GM19463 (cell line): Measurements from ENCODE around the gene MITF.
"Not testable (repeated sequence)": the region's sequence is repeated elsewhere in the genome, so short reads cannot be mapped to it uniquely, and the experiment has no call there.

ENCODE experiments used
- ATAC-seq: cut with Tn5 transposase; IDR thresholded peaks from one replicate; pipeline ENCODE4 v1.9.1; 2021; ENCODE audit warnings: mild to moderate bottlenecking, moderate library complexity; ENCODE audit not compliant: unreplicated experiment

Gene MITF

DNA sequence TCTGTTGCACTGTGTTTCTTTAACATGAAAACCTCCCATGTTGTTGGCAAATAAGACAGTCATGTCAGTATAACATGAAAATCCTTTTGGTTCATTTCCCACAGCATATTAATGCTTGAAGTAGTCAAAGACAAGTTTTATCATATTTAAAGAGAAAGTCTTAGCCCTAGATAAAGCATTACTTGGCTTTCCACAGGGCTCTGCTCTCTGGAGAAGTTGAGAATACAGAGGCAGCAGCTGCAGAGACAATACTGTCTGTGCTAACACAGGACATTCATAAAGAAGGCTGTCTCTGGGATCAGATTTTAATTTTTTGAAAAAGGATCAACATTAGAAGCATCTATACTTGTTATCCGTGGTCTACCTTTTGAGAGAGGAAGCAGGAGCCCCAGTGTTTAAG lies 156.8 kb downstream of the MITF start:
- no peak for ATAC-seq

DNA sequence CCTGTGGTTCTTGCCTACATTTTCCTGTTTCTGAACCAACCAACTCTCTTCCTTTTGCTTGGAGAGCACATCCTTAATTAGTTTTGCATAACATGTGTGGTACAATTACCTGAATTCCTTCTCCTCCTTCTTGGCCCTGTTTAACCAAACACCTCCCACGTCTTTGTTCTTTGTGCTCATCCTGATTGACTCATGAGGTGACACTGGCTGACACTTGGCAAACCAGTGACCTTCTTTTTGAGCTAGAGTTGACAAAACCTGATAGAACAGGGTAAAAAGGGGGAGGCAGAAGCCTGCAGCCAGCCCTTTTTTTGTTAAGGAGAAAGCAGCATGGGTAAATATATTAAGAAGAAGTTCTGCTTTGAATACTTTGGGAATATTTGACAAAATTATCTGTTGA lies 161.1 kb downstream of the MITF start:
- no peak for ATAC-seq

DNA sequence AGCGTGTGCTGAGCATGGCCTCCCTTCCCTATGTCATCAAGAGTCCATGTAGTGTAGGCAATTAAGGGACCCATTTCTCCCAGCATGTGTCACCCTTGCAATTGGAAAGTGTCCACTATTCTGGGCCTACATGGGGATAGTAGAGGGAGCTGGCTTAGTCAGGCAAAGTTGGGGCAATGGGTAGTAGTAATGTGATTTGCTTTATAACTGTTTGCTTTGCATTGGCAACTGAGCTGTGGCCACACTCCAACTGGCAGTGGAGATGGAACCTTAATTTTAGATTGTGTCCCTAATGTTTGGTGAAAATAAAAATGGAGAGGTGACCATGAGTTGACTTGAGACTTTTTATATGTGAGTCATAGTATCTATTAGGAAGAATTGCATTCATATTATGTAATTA lies 162.5 kb downstream of the MITF start:
- ATAC-seq = no peak

DNA sequence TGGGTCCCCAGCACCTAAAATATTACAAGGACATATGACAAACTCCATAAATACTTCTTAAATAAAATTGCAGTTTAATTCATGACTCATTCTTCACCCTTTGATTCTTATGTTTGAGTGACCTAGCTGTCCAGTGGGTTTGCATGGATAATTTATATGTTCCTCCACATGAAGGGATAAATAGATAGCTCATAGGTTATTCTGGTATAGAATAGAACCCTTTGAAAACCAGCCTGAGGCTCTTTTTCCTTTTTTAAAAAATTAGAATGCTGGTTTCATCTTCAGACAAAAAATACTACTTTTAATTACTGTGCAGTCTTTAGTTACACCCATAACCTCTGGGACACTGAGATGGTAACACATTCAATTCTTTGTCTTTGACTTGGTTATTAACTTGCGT lies 163.1 kb downstream of the MITF start:
- no peak for ATAC-seq

DNA sequence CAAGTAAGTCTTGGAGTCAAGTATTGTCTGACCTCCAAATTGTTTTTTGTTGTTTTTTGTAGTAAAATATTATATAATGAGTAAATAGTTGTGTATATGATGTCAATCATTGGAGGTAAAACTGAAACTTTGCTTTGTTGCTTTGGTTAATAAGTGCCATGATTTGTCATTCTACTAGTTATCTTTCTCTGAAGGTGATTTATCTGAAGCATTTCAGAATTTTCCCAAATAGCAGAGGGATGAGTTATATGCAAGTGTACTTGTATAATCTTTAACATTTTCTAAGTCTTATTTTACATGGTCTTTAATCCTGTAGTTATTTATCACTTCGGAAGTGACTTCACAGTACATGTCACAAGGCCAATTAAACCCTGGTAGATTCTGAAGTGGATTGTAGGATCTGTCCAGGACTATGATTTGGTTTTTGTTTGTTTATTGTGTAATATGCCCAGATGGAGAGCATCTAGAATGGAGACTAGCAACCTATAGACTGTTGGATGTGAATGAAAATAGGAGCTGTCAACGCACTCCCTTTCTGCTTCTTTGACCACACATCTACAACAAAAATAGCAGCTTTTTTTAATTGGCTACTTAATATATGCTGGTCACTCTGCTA lies 167.2 kb downstream of the MITF start:
- ATAC-seq = no peak

DNA sequence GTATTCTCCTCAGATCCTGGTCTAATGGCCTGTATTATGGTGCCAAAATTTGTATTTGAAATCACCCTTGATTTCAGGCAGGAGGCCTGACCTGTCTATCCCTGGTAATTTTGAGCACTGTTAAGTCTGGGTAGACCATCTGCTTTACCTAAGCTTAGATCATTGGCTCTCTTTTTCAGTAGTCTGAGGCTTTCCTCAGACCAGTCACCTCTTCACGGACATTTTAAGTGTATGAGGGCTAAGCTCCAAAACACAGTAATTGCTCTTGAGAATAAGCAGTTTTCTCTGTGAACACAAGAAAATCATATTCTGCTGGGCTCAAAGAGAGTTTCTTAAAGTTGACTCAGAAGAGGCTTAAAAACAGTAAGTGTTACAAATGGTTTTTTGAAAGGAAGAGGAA lies 168.3 kb downstream of the MITF start:
- no peak for ATAC-seq

DNA sequence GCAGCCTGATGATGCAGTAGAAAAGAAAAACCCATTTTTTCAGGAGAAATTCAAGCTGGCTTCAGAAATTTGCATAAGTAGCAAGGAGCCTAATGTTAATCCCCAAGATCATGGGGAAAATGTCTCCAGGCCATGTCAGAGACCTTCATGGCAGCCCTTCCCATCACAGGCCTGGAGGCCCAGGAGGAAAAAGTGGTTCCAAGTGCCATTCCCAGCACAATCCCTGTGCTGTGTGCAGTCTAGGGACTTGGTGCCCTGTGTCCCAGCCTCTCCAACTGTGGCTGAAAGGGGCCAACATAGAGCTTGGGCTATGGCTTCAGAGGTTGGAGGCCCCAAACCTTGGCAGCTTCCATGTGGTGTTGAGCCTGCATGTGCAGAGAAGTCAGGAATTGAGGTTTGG lies 170.6 kb downstream of the MITF start:
- ATAC-seq = not testable (repeated sequence)

DNA sequence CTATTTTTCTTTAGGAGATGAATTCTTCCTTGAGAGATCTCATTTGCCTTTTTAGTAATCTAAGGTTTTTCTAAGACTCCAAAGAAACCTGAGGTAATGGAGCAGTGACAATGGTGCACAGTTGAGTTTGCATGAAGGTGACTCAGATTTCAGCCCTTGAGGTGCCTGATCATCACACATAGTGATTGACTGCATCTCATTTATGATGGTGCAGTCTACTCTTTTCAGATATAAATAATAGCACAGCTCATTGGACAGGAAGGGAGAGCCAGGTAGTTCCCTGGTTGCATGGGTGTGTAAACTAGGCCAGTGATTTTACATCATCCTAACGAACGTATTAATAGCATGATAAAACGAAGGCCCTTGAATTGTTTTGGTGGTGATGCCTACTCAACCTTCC lies 174.2 kb downstream of the MITF start:
- no peak for ATAC-seq

DNA sequence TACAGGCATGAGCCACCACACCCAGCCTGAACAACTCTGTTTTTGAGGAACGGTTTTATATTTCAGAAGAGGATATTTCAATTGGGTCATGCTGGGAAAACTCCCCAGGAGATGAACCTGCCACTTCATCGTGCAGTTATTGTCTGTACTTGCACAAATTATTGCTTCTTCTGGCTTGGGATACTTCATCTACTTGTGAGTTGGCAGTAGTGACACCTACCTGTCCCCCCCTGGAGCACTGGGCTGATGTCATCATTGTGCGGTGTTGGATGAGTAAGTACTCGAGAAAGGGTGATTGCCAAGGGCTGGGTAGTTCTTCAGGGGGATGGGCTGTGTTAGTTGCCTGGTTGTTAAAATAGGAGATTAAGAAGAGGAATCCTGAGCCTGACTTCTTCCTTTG lies 175.1 kb downstream of the MITF start:
- ATAC-seq = no peak

DNA sequence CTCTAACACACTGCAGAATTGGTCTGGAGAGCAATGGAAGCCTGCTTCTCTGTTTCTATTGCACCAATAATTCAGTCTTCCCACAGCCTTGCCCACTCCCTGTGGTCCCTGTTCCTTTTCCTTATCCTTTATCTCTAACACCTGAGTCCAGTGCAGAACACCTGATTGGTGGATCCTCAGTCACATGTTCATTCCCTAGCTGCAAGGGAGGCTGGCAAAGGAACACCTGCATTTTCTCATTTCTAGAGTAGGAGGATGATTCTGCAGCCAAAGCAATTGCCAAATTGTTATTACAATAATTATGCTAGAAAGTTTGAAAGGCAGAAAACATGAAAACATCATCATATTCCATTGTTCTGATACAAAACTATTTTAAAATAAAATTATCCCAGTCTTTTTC lies 176.5 kb downstream of the MITF start:
- ATAC-seq = no peak

DNA sequence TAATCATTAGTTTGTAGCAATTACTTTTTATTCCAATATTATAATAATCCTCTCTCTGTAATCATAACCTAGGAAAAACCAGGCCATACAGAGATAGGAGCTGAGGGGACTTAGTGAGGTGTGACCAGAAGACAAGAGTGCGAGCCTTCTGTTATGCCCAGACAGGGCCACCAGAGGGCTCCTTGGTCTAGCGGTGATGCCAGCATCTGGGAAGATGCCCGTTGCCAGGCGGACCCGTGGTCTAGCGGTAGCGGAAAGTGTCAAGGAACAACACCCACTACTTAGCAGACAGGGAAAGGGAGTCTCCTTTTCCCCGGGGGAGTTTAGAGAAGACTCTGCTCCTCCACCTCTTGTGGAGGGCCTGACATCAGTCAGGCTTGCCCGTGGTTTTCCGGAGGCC lies 180.7 kb downstream of the MITF start:
- not testable (repeated sequence) for ATAC-seq

DNA sequence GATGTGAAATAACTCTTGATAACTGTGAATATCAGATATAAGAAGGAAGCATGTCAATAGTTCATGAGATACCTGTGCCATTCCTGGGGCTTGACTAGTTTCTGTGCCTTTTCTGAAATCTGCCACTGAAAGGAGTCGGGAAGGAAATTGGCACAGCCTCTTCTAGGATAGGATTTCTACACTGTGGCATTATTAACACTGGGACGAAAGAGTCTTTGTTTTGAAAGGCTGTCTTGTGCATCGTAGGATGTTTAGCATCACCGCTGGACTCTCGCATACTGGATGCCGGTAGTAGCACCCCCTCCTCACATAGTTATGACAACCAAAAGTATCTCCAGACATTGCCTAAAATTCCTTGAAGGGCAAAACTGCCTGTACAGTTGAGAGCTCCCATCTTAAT lies 182.4 kb downstream of the MITF start:
- no peak for ATAC-seq

DNA sequence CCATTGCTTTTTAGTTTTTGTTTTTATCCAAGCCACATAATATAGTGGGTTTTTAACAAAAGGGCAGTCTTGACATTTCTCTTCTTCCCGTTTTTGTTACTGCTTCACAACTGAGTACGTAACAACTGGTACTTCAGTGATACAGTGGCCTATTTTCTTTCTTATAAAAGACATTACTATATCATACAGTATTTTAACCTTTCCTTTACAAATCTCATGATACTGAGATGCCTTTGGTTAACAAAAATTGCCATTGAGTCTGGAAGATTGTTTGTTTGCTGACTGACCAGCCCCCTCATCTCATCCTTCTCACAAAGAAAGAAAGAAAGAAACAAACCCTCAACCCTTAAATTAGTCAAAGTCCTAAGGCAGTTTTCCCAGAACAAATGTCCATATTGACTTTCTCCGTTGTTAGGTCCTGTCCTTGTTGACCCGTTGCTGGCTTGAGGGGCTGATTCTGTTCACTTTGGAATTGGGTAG lies 183.3 kb downstream of the MITF start:
- no peak for ATAC-seq

DNA sequence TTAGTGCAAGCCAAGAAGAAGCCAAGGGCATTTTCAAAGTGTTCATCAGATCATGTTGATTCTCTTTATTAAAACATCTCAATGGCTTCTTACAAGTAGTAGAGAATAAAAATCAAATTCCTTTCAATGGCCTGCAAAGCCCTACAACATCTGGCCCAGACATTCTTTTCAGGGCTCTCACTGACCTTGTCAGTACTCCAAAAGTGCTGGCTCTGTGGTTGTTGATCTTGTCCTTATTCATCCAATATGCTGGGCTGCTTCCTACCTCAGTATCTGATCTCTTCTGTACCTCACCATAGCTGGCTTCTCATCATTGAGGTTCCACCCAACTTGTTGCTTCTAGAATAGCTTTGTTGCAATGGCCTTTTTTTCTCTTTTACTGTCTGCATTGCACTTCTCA lies 186.2 kb downstream of the MITF start:
- no peak for ATAC-seq

DNA sequence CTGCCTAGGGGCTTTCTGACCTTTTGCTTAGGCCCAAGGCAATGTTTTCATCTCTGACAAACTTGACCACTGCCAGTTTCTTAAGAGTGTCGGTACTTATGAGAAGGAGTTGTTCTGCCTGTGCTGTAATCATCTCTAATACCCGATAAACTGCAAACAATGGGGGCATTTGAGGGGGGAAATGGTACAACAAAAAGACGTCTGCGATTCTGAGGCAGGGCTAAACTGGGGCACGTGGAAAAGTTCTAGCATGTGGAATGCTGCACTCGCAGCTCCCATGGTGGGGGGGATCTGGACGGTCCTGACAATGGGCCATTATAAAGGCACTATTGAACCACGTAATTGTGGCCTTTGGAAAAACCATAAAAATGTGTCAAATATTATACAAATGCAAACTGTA lies 187.1 kb downstream of the MITF start:
- no peak for ATAC-seq

DNA sequence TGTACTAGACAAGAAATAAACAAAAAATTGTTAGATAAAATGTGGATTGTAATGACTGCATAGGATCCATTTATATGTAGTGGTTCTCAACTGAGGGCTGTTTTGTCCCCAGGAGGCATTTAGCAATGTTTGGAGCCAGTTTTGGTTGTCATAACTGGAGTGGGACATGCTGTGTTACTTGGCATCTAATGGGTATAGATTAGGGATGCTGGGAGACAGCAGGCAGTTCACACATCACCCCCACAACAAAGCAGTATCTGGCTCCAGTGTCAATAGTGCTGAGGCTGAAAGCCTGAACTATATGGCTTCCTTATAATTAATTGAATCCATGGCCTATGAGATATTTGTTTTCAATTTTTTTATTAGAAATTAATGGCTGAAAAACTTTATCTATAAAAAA lies 188.3 kb downstream of the MITF start:
- no peak for ATAC-seq

DNA sequence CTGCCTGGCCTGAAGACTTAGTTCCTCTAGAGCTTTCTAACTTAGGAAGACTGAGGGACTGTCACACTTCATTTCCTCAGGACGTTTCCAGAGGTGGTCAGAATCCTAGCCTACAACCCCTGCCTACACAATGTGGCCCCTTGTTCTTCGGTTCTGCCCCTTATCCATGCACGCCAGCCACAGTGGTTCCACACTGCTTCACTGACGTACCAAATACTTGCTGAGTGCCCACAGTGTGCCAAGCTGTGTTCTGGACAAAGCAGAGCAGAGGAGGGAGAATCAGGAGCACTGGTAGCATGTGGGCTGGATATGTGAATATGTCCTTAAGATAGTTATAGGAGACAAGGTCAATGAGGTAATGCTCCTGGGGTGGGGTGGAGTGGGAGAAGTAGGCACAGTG lies 189.8 kb downstream of the MITF start:
- ATAC-seq = no peak

DNA sequence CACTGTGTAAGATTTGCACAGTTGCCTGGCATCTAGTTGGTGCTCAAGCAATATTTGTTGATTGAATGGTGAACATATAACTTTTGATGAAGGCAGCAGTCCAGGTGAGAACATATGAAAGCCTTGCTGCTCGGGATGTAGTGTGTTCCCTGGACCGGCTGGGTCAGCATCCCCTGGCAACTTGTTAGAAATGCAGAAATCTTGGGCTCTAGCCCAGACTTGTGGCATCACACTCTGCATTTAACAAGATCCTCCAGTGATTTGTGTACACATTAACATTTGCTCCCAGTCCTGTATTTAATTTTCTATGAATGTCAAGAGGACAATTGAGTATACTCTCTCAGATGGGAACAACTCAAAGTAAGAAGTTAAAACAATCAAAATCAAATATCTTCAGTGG lies 191.3 kb downstream of the MITF start:
- ATAC-seq = no peak

DNA sequence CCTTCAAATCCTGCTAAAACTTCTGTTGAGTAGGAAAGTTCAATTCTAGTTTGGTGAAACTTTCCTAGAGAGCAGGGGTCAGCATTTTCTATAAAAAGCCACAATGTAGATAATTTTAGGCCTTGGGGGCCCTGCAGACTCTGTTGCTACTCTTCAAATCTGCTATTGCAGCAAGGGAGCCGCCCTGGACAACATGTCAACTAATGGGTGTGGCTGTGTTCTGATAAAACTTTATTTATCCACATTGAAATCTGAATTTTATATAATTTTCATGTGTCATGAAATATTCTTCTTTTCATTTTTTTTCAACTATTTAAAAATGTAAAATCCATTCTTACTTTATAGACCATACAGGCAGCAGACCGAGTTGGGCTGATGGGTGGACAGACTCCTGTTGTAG lies 192.8 kb downstream of the MITF start:
- no peak for ATAC-seq

DNA sequence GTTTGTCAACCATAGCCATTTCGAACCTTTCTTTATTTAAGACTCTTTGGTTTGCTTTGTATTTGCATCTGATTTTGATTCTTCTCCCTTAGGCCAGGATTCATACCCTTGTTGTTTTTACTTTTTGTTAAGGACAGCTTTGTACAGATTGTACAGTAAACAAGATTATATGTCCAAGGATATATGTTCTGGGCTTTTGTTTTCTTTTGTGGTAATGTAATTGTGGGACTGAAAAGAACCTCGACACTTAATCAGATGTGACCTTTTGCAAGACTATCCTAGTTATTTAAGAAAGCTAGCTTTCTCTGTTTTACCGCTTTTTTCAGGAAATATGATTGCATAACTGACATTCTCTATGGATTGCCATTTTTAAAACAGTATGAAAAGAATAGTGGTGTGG lies 193.2 kb downstream of the MITF start:
- ATAC-seq = no peak

DNA sequence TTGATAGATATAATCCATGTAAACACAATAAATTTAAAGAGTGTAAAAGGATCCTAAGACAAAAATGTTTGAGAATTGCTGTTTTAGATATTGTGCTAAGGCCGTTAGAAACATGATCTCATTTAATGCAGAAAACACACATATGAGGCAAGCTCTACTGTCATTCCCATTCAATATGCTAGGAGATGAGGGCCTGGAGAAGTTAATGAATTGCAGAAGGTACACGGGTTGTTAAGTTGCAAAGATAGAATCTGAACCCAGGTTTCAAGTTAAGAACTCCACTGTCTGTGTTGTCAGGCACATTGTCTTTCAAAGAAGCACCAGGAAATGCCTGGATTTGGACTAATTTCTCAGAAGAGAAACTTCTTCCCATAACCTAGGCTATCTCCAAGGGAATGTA lies 195.1 kb downstream of the MITF start:
- ATAC-seq = no peak

DNA sequence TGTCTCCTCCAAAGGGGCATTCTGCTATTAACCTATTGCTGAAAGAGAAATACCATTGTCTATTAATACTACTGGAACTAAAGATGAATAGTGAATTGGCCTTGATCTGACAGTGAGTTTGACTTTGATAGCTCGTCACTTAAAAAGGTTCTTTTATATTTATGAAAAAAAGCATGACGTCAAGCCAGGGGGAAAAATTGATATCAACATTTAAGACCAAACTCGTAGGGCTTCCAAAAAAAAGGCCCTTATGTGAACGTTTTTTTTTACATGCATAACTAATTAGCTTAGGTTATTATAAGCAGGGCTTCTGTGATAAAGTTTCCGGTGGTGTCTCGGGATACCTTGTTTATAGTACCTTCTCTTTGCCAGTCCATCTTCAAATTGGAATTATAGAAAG lies 197.0 kb downstream of the MITF start:
- no peak for ATAC-seq

DNA sequence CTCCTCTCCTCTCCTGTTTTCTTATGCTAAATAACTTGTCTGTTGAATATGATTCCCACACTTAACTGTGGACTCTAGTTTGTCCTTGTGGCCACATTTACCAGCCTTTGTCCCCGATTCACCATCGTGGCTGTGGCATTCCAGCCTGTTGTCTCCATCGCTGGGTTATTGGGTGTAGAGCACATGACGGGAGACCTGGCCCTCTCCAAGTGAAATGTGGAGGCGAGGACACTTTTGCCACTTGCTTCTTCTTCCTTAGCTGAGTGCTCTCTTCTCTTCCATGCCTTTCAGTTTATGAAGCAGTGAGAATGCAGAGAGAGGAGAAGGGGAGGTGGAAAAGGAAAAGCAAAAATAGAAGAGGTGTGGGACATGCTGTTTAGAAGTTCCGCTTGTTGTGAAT lies 198.8 kb downstream of the MITF start:
- ATAC-seq = no peak

DNA sequence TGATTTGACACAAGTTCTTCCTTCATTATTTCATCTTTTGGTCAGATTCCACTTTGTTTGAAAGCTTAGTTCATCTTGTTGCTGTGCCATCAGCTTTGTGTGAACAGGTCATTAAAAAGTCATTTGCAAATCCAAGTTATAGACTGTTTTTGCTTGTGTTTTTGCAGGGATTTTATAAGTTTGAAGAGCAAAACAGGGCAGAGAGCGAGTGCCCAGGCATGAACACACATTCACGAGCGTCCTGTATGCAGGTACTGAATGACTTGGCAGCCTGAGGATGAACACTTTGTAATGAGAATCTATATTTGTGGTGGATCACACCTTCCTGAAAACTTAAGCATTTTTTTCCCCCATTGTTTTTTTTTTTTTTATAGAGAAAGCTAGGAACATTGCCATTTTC lies 199.7 kb downstream of the MITF start:
- ATAC-seq = no peak
